Stimulated activated CD4-positive, alpha-beta T cell treated with anti-CD3 and anti-CD28 coated beads, Interleukin-15, amount 100 ng/mL, for 24 hours (primary cell): ENCODE data around the gene KCNMA1.

ENCODE experiments used
- DNase-seq: peaks from one replicate; pipeline ENCODE4 v3.0.0-alpha.2; 2020

The KCNMA1 gene

DNA sequence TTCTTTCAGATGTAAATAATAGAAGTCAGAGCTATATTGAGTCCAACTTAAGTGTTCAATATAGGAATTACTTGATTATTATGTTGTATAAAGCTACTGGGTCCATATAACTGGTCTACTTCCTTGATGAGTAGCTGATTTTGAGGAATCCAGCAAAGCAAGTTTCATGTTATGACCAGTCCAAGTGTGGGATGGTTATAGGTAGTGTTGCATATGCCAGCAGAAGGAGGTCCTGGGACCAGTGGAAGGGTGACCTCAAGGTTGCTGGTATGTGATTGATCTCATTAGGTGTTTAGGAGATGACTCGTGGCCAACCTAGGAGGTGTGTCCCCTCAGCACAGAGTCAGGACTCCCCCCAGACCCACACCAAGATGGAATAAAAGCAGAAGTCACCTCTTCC is 551.5 kb downstream of the KCNMA1 start:
- no peak for DNase-seq

DNA sequence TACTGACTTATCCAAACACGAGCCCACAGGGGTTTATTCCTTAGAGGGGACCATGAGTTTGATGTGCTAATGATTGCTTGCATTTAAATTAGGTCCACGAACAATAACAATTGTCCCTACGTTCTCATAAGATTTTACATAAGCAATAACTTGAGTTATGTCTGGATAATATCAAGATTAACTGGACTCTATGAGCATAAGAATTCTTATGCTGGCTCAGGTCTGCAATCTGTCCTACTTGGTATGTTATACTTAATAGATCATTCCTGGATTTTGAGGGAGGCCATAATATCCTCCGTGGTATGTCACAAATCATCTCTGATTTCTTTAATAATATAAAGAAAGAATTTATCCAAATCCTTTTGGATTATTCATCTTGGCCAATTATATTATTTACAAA is 552.3 kb downstream of the KCNMA1 start:
- DNase-seq: no peak

DNA sequence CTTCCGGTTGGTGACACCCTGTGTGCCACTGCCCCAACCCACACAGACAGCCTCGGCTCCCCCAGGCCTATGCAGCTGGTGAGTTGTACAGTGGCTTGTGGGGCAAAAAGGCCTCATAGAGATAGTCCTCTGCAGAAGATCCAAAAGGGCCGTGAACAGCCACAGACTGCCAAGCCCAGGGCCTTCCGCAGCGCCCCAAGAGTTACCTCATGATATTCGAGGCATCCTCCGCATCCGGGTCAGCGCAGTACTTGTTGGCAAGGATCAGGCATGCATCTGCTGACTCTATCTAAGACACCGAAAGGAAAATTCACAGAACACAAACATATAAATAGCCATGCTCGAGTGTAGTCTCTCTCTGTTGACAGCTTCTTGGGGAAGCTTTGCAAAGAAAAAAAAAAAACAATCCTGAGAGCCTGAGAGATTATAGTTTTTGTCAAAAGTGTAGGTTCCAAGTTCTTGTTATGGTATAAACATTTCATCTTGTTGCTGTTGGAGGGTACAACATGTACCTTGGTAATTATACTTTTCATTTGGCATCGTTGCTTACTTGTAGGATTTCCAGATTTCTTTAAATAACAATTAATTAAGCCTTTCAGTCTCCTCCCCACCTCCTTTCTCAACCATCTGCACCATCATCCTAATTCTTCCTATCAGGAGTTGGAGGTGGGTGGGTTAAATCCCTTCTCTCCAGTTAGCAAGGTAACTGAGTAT is 553.0 kb downstream of the KCNMA1 start:
- DNase-seq: no peak

GRCh38 chr10:77082601-77083252 is 554.9 kb downstream of the KCNMA1 start:
- DNase-seq: no peak

- no peak for DNase-seq
These were observed 556.1 kb downstream of the KCNMA1 start for GRCh38 chr10:77081481-77081891.

- DNase-seq: no peak
These were observed 557.1 kb downstream of the KCNMA1 start for GRCh38 chr10:77080361-77081027.

- DNase-seq: no peak
These were observed 557.9 kb downstream of the KCNMA1 start for GRCh38 chr10:77079592-77080300.

GRCh38 chr10:77077316-77077945 is 560.2 kb downstream of the KCNMA1 start:
- no peak for DNase-seq

DNA sequence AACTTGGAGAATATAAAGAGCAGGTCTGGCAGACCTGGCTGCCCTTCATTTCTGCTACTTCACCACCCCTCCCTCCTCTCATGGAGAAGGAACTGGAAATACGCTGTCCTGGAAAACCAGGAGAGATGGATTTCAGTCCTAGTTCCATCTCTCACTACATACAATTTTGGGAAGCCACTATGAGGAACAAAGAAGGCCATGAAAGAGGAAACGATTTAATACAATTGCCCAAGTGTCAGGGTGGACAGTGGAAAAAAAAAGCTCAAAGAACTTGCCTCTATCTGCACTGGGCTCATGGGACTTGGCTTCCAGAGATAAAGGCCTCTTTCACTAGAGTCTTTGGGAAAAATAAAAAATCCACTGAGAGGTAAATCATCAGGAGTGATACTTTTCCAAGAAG is 561.7 kb downstream of the KCNMA1 start:
- DNase-seq: no peak

GRCh38 chr10:77074104-77074624 is 563.4 kb downstream of the KCNMA1 start:
- no peak for DNase-seq

GRCh38 chr10:77073663-77073960 is 564.0 kb downstream of the KCNMA1 start:
- DNase-seq: no peak

- DNase-seq: no peak
These were observed 564.6 kb downstream of the KCNMA1 start for GRCh38 chr10:77072836-77073662.

- no peak for DNase-seq
These were observed 565.2 kb downstream of the KCNMA1 start for GRCh38 chr10:77072361-77072835.

GRCh38 chr10:77071956-77072355 is 565.7 kb downstream of the KCNMA1 start:
- no peak for DNase-seq

DNA sequence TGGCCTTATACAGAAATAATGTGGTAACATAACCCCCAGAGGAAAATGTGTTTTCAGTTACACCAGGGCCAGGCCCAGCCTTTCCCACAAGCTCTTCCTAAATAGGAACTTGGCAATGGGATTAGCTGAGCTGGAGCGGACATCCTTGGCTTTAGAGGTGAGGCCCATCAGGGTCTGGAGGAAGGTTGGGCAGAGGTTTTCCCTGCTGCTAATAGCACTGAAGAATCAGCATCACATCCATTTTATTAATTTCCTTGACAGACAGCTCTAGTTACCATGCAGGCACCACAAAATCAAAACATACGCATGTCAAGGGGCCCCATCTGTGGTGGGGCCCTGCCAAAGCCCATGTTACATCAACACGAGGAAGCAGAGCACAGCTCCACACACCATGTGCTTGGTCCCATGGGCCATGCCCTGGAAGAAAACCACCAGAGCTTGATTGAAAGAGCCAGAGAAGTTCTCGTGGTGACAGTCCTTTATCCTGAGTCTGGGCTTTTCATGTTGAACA is 566.6 kb downstream of the KCNMA1 start:
- no peak for DNase-seq

- no peak for DNase-seq
These were observed 567.3 kb downstream of the KCNMA1 start for GRCh38 chr10:77070346-77070745.

DNA sequence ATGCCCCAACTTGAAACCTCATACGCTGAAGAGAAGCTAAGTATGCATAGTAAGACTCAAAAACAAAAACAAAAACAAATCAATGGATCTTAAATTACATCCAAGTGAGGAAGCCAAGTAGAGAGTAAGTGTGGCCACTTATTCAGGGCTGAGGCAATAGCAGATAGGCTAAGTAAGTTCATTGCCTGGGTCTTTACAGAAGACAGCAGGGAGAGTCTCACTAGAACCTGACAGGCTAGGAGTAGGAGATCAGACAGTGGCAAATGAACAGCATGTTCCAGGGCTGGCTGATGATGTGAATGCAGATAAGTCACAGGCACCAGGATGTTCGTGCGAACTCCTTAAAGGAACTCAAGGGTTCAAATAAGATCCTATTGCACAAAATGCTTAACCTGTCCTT is 568.6 kb downstream of the KCNMA1 start:
- DNase-seq: no peak

- DNase-seq: no peak
These were observed 569.3 kb downstream of the KCNMA1 start for GRCh38 chr10:77068272-77068671.

DNA sequence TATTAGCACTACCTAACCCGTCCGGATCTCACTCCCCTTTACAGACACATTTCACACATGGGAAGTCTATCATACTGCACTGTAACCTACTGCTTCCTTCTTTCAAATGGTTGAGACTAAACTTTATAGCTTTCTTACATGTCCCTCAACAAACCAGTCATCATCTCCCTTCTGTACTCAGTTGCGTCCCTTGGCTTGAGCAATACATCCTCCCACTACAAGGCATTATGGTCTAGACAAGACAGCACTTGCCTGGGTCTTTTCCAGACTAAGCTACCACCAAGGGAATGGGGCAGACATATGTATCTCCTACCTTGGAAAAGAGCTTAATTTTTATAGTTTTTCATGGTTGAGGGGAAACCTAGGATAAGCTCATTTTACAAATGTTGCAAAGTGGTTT is 575.2 kb downstream of the KCNMA1 start:
- no peak for DNase-seq

- DNase-seq: no peak
These were observed 576.7 kb downstream of the KCNMA1 start for GRCh38 chr10:77060913-77061312.

DNA sequence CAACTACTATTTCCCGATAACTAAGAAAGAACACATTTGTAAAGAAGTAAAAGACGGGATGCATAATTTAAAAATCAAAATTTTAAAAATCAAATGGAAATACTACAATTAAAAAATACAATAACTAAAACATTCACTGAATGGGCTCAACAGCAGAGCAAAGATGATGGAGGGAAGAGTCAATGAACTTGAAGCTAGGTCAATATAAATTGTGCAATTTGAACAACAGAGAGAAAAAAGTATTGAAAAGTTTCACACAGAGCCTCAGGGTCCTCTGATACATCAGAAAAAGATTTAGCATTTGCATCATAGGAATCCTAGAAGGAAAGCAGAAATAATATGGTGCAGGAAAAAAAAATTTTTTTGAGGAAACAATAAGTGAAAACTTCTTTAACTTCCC is 581.0 kb downstream of the KCNMA1 start:
- no peak for DNase-seq

DNA sequence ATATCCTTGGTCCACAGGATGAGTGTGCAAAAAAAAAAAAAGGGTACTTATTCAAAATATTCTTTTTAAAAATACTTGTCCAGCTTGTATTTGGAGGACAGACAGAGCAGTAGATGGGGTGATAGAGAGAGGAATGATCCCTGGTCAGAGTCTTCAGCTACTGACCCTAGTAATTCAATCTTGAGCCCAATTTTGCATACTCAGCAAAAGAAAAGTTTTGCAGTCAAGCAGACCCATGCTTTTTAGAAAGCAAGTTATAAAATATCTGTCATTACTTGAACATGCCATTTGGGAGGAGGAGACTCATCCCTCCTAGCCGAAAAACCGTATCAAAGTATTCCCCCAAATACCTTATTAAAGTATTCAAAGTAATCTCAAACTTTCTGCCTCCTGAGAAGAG is 585.0 kb downstream of the KCNMA1 start:
- no peak for DNase-seq
